Glutamatergic neuron (in vitro differentiated cells): Measurements from ENCODE around the gene ATP2B2. TPM values are rescaled to one million over a fixed set of nuclear protein-coding genes. Genes with fewer than 3 reads are reported as not detected.

Source experiments
- DNase-seq: peaks from one replicate; pipeline ENCODE4 v3.0.0; 2022
- H3K27ac Mint-ChIP-seq: one replicate; pipeline ENCODE4 v1.8.0; 2020; ENCODE audit warnings: mild to moderate bottlenecking, mixed read lengths, inconsistent platforms; ENCODE audit not compliant: unreplicated experiment
- H3K27me3 Mint-ChIP-seq: one replicate; pipeline ENCODE4 v1.8.0; 2020; ENCODE audit warnings: mild to moderate bottlenecking, moderate library complexity, mixed read lengths, inconsistent platforms; ENCODE audit not compliant: unreplicated experiment
- H3K36me3 Mint-ChIP-seq: one replicate; pipeline ENCODE4 v1.8.0; 2020; ENCODE audit warnings: mild to moderate bottlenecking, mixed read lengths, inconsistent platforms; ENCODE audit not compliant: unreplicated experiment
- H3K4me1 Mint-ChIP-seq: one replicate; pipeline ENCODE4 v1.8.0; 2020; ENCODE audit warnings: mild to moderate bottlenecking, low read depth, mixed read lengths, inconsistent platforms; ENCODE audit not compliant: unreplicated experiment
- H3K4me3 Mint-ChIP-seq: one replicate; pipeline ENCODE4 v1.8.0; 2020; ENCODE audit warnings: mild to moderate bottlenecking, mixed read lengths, inconsistent platforms; ENCODE audit not compliant: unreplicated experiment
- H3K9me3 Mint-ChIP-seq: one replicate; pipeline ENCODE4 v1.8.0; 2020; ENCODE audit warnings: mild to moderate bottlenecking, moderate library complexity, mixed read lengths, inconsistent platforms; ENCODE audit not compliant: unreplicated experiment
- CTCF ChIP-seq: fragments of 200-600 bp; sonication (generic); IDR thresholded peaks from one replicate; pipeline ENCODE4 v1.5.0; 2021; ENCODE audit not compliant: partially characterized antibody, unreplicated experiment
- total RNA-seq: library from RNA; stranded (reverse); fragmentation: NEBNext Ultra II Directional; extraction: Animal tissue kit (Norgen Biotek cat#: 25700); gene quantifications from one replicate; pipeline ENCODE4 v1.2.1, GENCODE V29; 2021; ENCODE audit not compliant: unreplicated experiment

ATP2B2 gene
- total RNA-seq, 1 donor from 2014 or later = 31.2 TPM

DNA sequence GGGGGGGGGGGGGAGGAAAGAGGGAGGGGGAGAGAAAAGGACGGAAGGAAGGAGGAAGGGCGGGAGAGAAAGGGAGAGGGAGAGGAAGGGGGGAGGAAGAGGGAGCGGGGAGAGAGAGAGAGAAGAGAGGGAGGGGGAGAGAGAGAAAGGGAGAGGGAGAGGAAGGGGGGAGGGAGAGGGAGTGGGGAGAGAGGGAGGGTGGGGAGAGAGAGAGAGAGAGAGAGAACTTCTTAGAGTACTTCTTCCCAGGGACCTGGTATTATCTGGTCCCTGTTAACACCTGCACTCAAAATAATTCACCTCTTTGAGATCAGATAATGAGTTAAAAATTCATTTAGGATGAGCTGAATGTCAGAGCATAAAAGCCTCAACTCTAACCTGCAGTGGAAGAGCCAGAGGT lies 185.6 kb downstream of the ATP2B2 start:
- peaks cover 2% of the 10 kb centered on the region for H3K27me3 Mint-ChIP-seq
- no peak for TF ChIP-seq CTCF
- H3K9me3 Mint-ChIP-seq = no peaks in the 10 kb centered on the region

DNA sequence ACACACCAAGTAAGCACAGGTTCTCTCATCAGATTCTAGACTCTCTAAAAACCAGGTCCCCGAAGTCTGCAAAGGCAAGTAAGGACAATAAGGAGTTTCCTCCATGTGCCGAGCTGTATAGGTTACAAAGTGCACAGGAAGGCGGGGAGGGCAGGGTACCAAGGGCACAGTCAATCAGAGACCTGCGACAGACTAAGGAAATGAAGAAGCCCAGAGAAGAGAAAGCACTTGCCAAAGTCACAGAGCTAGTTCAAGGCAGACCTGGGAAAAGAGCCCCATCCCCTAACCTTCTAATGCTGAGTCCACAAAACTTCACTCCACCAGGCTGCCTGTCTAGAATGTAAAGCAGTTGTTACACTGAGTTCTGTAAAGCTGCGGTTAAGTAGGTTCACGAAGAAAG lies 186.1 kb downstream of the ATP2B2 start:
- Mint-ChIP-seq H3K9me3 (no peaks in the 10 kb centered on the region), H3K4me3 (peak overlapping the region; percentile 46), H3K27ac (no peak overlapping the region), H3K4me1 (peaks cover 4% of the 10 kb centered on the region), H3K27me3 (peaks cover 2% of the 10 kb centered on the region), H3K36me3 (no peaks in the 10 kb centered on the region)
- TF ChIP-seq CTCF = no peak
- no peak for DNase-seq

More for the DNA sequence above, 185.6 kb downstream of the ATP2B2 start:
- Mint-ChIP-seq H3K27ac (no peak overlapping the region), H3K4me3 (peak overlapping the region; percentile 96), H3K36me3 (no peaks in the 10 kb centered on the region), H3K4me1 (peaks cover 4% of the 10 kb centered on the region)
- DNase-seq = no peak

GRCh38 chr3:10317961-10318350 lies 187.4 kb downstream of the ATP2B2 start:
- no peak for DNase-seq
- Mint-ChIP-seq H3K4me3 (no peak overlapping the region), H3K9me3 (no peaks in the 10 kb centered on the region), H3K4me1 (peaks cover 4% of the 10 kb centered on the region), H3K36me3 (no peaks in the 10 kb centered on the region), H3K27me3 (peaks cover 2% of the 10 kb centered on the region), H3K27ac (no peak overlapping the region)
- no peak for TF ChIP-seq CTCF

GRCh38 chr3:10317311-10317960 lies 187.9 kb downstream of the ATP2B2 start:
- Mint-ChIP-seq H3K4me1 (peaks cover 4% of the 10 kb centered on the region), H3K27me3 (peaks cover 2% of the 10 kb centered on the region), H3K27ac (no peak overlapping the region), H3K36me3 (no peaks in the 10 kb centered on the region), H3K9me3 (no peaks in the 10 kb centered on the region), H3K4me3 (no peak overlapping the region)
- no peak for TF ChIP-seq CTCF
- no peak for DNase-seq

GRCh38 chr3:10315771-10316344 lies 189.5 kb downstream of the ATP2B2 start:
- Mint-ChIP-seq H3K4me3 (no peak overlapping the region), H3K27ac (no peak overlapping the region), H3K36me3 (no peaks in the 10 kb centered on the region), H3K4me1 (peaks cover 4% of the 10 kb centered on the region), H3K9me3 (no peaks in the 10 kb centered on the region), H3K27me3 (peaks cover 2% of the 10 kb centered on the region)
- DNase-seq = no peak
- TF ChIP-seq CTCF = no peak
